GM18858 (cell line): Measurements from ENCODE around the gene OR6K3.

Experiments used
- ATAC-seq: cut with Tn5 transposase; IDR thresholded peaks from one replicate; pipeline ENCODE4 v1.9.1; 2021; ENCODE audit not compliant: unreplicated experiment

OR6K3 gene

DNA sequence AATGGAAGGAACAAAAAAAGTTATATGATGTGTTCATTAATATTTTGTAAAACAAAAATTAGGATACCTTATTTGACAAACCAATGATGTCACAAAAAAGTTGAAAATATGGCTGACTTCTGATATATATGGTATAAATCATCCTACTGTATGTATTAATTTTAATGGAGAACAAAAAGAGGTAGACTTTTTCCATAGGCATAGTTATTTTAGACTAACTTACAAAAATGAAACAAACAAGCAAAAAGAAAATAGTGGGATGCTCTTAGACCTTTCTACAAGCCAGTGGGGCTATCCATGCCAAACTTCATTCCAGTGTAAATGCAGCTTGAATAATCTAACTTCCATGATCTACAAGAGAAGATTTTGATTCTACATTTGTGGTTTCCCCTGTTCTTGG, 33.5 kb downstream of the OR6K3 start:
- no peak for ATAC-seq

DNA sequence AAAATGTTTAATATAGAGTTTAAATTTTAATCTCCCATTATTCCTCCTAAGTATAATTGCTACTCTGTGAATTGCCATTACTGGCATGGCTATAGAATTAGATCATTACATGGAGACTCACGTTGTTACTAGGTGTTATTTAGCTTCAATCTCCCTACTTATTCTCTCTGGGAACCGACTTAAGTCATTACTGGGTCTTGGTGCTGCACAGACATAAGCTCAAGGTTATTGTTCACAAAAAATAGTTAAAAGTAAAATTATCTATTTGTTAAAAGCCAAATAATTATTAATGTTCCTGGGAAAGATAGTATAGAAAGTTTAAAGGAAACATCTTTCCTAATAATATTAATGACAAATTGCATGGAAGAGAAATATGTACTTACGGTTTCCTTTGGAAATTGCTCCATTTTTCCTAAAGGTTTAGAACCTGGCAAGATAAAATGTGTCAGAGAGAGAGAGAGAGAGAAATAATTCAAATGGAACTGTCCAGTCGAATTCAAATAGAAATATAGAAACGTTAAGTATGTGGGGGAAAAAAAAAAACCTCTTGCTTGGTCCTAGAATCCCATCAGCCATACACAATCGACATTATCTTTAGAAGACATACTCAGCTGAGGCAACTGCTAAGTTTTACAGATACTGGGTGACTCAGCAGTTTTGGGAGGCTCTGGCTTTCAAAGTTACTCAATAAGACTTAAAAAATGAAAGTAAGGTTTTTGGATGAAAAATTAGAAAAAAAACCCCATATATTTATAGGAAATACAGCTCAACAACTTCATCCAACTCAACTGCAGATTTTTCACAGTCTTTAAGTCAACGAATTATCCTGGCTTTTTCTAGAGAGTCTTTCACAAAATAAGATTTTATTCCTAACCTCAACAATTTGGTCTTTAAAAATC, 34.2 kb downstream of the OR6K3 start, which contains the start of gene SPTA1:
TSS of gene SPTA1 (minus strand) at position 605 of the 899 bp plus-strand sequence. CDS start at position 407, 198 bp downstream.
- ATAC-seq = no peak

GRCh38 chr1:158685085-158685484, 35.4 kb downstream of the OR6K3 start:
- ATAC-seq = no peak

DNA sequence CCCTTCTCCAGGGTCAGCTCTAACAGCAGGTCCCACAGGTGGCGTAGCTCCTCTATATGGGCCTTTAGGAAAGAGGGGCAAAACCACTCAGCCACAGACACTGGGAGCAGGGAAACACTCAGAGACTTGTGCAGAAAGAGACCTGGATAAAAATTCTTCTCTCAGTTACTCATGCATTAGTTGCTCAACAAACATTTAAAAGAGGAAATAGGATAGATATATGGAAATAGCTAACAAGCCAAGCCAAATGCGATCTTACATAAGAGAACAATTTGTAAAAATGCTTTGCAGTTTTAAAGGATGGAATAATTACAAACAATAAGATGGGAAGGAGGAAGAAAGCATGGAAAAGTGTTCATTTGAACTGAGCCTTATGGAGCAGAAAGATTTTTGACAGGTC, 38.9 kb downstream of the OR6K3 start:
- no peak for ATAC-seq

DNA sequence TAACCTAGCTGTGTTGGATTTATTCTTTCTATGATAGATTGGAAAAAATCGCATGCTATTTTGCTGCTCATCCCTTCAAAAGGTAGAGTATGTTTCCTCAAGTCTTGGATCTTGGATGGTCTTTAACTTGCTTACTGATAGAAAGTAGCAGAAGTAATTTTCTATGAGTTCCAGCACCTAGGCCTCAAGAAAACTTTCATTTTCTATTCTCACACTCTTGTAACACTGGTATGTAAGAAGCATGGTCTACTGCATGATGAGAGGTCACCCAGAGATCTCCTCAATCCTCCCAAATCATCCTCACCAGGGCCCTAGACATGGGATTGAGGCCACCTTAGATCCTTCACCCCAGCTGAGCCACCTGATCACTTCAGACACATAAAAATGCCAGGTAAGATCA, 41.2 kb downstream of the OR6K3 start:
- no peak for ATAC-seq

DNA sequence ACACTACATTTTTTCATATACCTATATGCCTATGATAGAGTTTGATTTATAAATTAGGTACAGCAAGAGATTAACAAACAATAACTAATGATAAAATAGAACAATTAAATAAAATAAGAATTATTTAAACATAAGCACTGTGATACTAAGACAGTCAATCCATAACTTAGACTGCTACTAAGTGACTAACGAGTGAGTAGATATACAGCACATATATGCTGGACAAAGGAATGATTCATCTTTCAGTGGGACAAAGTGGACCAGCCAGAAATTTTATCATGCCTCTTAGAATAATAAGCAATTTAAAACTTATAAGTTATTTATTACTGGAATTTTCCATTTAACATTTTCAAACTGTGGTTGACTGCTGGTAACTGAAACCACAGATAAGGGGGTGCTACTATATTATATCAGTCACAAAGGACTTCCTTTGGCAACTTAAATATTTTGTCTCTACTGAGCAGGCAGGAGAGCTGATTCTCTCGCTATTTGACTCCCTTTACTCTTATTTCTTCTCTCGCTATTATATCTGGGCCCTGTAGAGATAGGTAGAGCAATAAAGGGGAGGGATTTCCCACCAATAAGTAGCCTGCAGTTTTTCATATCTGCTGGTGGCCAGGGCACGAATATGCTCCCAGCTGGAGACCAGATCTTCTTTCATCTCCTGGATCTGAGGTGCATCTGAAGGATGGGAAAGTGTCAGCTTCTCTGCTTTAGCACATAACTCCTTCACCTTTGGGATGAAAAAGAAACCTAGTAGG, 44.8 kb downstream of the OR6K3 start:
- ATAC-seq = no peak

GRCh38 chr1:158674302-158674701, 46.2 kb downstream of the OR6K3 start:
- no peak for ATAC-seq
